Epithelial cell of proximal tubule (primary cell): ENCODE results near the gene RUNX1. TPM values are rescaled to one million over a fixed set of nuclear protein-coding genes. Genes with fewer than 3 reads are reported as not detected.

ENCODE experiments used
- DNase-seq: peaks from one replicate; pipeline ENCODE4 v3.0.0-alpha.2; 2011; ENCODE audit warnings: low read depth
- H3K4me3 ChIP-seq: 2 replicates; pipeline ENCODE4 v1.5.1; 2011; ENCODE audit warnings: low read depth, mild to moderate bottlenecking, low read length
- total RNA-seq: library from RNA; depleted of rRNA; stranded (reverse); fragments of >200 nt; gene quantifications from 2 replicates; pipeline ENCODE4 v1.2.3, GENCODE V29; 2015
- TF ChIP-seq, protein P1 (sequence below): conservative IDR thresholded peaks from 2 replicates; pipeline ENCODE4 v1.5.1; 2012; ENCODE audit warnings: low read depth, mild to moderate bottlenecking, low read length

Gene RUNX1
- total RNA-seq, 1 donor from 2014 or later = 11.3 TPM

DNA sequence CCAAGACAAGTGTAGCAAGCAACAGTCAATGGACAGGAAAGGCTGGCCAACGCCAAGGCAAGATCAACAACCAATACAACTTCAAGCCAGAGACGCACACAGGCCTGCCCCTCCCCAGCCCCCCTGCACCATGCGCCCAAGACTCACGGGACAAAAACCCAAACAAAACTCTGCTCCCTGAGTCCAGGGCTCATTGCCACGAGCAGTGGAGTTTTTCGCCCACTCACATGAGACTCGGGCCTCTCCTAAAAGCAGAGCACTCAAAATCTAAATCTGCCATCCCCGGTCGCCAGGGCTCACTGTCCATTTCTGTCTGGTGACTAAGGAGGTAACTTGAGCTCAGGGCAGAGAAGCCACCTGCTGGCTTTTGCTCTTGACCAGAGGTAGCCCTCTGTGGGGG is 205.5 kb downstream of the RUNX1 start:
- no peak overlapping the region for H3K4me3 ChIP-seq
- no peak for DNase-seq
- TF ChIP-seq, protein P1, sequence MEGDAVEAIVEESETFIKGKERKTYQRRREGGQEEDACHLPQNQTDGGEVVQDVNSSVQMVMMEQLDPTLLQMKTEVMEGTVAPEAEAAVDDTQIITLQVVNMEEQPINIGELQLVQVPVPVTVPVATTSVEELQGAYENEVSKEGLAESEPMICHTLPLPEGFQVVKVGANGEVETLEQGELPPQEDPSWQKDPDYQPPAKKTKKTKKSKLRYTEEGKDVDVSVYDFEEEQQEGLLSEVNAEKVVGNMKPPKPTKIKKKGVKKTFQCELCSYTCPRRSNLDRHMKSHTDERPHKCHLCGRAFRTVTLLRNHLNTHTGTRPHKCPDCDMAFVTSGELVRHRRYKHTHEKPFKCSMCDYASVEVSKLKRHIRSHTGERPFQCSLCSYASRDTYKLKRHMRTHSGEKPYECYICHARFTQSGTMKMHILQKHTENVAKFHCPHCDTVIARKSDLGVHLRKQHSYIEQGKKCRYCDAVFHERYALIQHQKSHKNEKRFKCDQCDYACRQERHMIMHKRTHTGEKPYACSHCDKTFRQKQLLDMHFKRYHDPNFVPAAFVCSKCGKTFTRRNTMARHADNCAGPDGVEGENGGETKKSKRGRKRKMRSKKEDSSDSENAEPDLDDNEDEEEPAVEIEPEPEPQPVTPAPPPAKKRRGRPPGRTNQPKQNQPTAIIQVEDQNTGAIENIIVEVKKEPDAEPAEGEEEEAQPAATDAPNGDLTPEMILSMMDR = no peak

DNA sequence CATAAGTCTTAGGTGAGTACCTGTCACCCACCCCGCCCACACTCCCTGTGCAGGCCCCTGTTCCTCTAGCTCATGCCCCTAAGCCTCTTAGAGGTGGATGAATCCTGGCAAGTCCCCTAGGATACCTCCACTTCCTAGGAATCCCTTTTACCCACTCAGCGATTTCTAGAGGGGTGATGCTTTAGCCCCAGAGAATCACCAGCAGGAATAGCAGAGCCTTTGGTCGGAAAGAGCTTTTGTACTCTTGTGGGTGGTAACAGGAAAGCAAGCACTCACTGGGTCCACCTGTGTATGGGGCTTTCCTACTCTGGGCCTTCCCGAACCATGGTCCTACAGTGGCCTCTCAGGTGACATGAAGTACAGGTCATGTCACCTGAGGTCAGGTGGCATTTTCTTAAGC is 207.9 kb downstream of the RUNX1 start:
- TF ChIP-seq, protein P1 = no peak
- no peak overlapping the region for H3K4me3 ChIP-seq
- DNase-seq = no peak

DNA sequence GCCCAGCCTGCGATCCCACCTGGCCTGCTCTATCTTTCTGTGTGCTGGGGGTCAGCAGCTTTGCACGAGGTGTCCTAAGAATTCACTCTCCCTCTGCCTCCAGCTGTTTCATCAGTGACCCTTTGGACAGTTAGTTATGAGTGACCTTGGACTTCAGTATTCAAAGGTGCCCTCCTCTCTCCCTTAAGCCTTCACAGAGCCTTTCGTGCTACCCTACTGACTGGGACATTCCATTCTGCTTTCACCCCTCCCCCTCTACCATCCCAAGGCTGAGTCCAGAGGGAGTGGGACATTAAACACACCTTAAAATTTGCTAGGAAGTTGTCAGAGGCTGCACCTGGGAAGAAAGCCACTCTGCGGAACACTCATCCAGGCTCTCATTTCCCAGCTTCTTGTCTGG is 208.4 kb downstream of the RUNX1 start:
- DNase-seq = no peak
- TF ChIP-seq, protein P1 = no peak
- H3K4me3 ChIP-seq = no peak overlapping the region

DNA sequence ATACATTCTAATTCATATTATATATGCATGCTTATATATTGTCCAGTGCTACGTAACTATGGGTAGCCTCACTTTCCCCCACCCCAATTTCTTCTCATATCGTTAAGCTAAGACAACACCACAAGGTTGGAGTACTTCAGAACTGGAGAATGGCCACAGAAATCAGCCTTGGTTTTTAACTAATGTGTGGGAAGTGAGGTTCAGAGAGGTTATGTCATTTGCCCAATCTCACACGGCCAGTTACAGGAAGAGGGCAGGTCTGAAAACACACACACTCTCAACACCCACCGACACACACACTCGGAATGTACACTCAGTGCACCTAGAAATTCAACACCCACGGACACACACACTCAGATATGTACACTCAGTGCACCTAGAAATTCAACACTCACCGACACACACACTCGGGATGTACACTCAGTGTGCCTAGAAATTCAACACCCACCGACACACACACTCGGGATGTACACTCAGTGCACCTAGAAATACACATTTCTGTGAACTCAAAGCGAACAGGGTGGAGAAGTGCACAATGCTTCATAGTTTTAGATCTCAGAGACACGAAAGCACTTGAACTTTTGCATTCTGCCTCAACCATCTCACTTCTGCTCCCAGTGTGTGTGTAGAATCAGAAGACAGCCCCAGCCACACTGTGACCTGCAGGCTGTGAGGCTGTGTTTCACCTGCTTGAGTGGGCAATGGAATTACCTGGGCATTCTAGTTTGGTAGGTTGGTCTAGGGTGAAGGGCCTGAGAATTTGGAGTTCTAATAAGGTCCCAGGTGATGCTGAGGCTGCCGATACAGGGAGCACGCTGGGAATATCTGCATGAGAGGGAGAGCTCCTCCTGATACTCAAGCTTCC is 209.9 kb downstream of the RUNX1 start:
- DNase-seq = no peak
- no peak overlapping the region for H3K4me3 ChIP-seq
- TF ChIP-seq, protein P1 = no peak

DNA sequence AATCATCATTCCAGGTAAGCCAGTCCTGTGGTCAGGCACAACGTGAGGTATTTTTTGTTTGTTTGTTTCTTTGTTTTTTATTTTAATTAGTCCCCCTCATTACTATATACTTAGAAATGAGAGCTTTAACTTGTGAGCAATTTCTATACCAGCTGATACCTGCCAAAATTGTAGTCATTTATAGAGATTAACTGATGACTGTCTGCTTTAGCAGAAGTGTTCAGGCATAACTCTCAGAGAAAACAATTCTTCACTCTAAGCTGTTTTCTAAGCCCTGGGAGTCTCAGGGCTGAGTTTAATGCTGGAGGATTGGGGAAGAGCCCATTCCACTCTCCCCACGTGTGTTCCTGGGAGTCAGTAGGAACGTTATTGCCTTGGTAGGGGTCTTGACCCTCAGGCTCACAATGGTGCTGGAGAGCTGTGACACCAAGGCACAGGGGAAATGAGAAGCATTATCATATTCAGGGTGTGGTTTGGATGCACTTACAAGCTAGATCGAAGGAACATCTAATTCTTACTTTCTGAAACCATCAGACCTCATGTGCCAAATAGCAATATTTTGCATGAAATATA is 212.1 kb downstream of the RUNX1 start:
- no peak overlapping the region for H3K4me3 ChIP-seq
- DNase-seq = no peak
- TF ChIP-seq, protein P1 = no peak

DNA sequence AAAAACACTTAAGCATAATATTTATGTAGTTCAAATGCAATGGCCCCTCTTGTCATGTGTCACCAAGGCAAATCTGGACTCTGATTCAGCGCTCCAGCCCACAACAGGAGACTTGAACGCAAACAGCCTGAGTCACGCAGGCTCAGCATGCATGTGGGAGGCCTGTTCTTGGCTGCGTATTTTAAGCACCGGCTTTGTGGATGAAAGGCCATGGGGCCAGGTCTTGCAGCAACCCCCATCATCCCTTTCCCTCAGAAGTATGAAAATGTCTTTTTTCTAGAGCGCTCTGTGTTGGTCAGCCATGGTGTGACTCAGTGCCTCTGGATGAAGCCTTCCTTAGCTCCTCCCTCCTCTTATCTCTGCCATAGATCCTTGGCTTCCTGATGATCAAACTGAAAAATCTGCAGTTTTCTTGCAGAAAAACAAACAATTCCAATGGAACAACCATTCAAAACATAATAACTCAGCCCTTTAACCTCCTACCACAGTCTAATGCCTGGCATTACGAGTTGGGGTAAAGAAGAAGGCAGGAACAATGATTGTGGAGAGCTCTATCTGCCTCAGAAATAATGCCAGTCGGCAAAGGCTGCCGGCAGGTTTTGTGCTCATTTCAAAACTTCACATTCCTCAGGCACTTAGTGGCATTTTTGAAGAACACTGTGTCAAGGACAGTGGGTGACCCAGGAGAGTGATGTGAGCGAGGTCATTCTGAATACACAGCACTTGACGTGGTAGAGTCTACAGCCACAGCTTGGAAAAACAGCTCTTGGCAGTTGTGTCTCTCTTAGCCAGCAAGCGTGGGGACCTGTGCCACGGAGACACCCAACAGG is 212.8 kb downstream of the RUNX1 start:
- TF ChIP-seq, protein P1 = no peak
- no peak overlapping the region for H3K4me3 ChIP-seq
- DNase-seq = no peak
